MM.1S (cell line): ENCODE data around the gene HAT1.

ENCODE experiments used
- EZH2phosphoT487 ChIP-seq: fragments of 300-600 bp; sonication (generic); IDR thresholded peaks from 2 replicates; pipeline ENCODE4 v1.6.1; 2018; ENCODE audit warnings: antibody characterized with exemption, low read length
- TF ChIP-seq, protein P1 (sequence below): fragments of 300-600 bp; sonication (generic); IDR thresholded peaks from 2 replicates; pipeline ENCODE4 v1.5.1; 2016; ENCODE audit warnings: antibody characterized with exemption, low read length, mixed read lengths

DNA sequence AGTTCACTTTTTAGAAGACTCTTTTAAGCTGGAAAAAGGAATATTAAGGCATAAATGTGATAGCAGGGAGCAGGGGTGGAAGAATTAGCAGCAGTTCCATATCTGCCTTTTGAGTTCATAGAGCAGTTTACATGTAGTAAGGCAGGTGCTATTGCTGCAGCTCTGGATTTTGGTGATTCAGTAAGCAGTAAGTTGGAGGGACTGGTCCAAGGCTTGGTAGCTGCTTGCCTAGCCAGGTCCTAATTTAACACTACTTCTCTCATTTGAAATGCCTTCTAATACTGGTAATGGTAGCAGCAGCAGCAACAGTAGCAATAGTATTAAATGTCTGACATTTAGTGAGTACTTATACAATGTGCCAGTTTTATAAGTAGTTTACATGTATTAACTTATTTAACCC is 30.0 kb downstream of the HAT1 start:
- TF ChIP-seq, protein P1, sequence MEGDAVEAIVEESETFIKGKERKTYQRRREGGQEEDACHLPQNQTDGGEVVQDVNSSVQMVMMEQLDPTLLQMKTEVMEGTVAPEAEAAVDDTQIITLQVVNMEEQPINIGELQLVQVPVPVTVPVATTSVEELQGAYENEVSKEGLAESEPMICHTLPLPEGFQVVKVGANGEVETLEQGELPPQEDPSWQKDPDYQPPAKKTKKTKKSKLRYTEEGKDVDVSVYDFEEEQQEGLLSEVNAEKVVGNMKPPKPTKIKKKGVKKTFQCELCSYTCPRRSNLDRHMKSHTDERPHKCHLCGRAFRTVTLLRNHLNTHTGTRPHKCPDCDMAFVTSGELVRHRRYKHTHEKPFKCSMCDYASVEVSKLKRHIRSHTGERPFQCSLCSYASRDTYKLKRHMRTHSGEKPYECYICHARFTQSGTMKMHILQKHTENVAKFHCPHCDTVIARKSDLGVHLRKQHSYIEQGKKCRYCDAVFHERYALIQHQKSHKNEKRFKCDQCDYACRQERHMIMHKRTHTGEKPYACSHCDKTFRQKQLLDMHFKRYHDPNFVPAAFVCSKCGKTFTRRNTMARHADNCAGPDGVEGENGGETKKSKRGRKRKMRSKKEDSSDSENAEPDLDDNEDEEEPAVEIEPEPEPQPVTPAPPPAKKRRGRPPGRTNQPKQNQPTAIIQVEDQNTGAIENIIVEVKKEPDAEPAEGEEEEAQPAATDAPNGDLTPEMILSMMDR = no peak
- TF ChIP-seq EZH2phosphoT487 = no peak
